ENCODE measurements around the gene SMAD6. TPM values are rescaled to one million over a fixed set of nuclear protein-coding genes. Genes with fewer than 3 reads are reported as not detected.

The SMAD6 gene
- total RNA-seq, 1 donor from 2014 or later, result 50.5 TPM

DNA sequence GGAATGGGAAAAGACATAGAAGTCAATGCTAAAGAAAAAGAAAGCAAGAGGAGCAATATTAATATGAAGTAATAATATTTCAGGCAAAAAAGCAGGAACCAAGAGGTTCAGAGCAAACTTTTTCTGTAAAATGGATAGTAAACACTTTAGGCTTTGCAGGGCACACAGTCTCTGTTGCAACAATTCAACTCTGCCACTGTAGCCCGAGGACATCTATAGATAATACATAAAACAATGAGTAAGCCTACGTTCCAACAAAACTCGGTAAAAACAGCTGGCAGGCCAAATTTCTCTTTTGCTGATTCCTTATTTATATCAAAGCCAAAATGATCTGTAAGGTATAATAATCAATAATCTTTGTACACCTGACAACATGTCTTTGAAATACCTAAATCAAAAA, 56.8 kb downstream of the SMAD6 start:
- DNase-seq (ENCODE audit: low spot score), result no peak

DNA sequence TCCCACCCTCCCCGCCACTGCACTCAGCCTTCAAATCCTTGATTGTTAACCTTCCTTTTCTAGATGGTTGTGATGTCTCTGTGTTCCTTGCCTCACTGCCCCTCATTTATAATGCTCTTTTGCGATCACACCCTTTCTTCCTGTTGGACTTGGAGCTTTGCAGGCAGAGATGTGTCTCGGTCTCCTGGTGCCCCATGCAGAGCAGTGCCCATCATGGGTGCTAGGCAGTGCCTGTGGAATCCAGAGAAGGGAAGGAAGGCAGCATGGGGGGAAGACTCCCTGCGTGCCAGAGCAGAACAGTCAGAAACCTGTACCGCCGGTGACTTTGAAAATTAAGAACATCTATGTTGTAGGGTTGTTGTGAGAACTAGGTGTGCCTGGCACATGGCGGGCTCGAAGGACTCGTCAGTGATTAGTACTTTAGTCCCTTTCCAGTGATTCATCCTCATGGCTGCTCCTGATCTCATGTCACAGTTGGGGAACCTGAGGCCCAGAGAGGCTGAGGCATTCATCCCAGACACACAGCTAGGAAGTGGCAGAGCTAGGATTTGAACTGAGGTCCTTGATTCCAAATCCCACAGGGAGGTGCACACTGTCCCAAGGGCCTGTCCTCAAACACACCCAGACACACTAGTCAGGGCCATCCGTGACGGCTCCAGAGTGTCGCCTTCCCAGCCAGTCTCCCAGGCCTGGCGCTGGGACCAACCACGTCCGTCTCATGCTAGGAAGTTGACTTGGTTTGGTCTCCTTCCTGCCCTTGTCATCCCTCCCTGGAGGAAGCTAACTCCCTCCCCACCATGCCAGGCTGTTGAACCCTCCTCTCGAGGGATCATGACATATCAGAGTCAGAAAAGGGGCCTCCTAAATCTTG, 58.3 kb downstream of the SMAD6 start:
- DNase-seq (ENCODE audit: low spot score), result no peak

GRCh38 chr15:66760968-66761725, 59.1 kb downstream of the SMAD6 start:
- no peak for DNase-seq (ENCODE audit: low spot score)

DNA sequence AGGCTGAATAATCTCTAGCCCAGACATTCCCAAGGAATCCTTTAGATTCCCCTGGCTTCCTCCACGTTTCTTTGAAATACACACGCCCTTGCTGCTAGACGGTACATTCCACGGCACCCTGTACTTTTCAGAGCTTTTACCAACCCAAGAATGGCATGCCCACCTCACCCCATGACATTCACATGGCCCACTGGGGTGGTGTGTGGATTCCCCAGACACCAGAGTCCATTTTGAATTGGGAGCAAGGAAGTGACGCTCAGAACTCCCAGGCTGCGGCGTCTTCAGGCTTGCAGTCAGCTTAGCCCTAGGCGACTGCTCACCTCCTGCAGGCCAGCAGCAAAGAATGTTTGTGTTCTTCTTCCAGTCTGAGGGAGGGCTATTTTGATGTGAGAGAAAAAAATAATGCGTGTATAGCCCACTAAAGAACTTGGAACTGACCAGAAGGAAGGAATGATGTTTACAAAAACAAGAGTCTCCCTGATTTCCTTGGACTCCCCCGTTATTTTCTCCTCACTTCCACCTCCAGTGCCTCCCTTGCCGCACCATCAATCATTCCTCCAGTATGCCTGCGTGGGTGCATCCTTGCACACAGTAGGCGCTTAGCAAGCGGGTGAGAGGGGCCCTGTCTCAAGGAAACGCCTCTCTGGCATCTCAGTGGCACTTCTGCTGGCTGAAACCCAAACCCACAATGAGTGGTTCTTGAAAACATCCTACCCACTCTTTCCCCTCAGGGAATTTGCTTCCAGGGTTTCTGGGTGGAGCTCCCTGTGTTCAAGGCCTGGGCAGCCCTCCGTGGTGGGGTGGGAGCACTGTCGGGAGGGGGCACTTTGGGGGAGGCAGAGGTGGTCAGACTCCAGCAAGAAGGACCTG, 59.9 kb downstream of the SMAD6 start:
- DNase-seq (ENCODE audit: low spot score), result no peak

GRCh38 chr15:66763186-66764071, 61.4 kb downstream of the SMAD6 start:
- DNase-seq (ENCODE audit: low spot score), result peak; percentile 94

DNA sequence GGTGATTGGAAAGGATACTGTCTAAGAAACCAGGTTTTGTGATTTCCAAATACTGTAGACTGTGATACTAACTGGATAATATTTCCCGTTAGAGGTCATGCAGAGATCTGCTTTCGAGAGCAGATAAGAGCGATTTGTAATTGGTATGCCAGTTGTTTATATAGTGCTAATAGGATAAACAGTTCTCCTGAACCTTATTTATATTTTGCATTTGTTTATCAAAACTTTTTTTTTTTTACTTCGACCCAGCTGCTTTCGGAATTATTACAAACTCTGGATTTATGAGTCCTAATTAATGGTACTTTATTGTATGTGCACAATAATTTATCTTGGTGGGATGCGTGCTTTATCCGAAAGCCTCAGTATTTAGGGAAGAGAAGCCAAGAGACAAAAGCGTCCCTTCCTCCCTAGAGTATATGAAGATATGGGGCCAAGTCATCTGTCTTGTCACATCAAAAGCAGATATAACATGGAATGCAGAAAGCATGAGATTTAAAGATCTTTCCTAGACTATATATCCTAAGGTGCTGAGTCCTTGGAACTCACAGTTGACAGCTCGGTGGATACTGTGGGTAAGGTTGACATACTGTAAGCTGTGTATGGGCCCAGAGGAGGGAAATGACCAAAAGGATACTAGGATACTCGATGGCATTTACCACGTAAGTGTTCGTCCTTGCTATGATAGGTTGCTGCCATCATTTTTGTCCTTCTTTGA, 62.2 kb downstream of the SMAD6 start:
- no peak for DNase-seq (ENCODE audit: low spot score)

GRCh38 chr15:66765478-66766281, 63.6 kb downstream of the SMAD6 start:
- DNase-seq (ENCODE audit: low spot score), result peak; percentile 95

DNA sequence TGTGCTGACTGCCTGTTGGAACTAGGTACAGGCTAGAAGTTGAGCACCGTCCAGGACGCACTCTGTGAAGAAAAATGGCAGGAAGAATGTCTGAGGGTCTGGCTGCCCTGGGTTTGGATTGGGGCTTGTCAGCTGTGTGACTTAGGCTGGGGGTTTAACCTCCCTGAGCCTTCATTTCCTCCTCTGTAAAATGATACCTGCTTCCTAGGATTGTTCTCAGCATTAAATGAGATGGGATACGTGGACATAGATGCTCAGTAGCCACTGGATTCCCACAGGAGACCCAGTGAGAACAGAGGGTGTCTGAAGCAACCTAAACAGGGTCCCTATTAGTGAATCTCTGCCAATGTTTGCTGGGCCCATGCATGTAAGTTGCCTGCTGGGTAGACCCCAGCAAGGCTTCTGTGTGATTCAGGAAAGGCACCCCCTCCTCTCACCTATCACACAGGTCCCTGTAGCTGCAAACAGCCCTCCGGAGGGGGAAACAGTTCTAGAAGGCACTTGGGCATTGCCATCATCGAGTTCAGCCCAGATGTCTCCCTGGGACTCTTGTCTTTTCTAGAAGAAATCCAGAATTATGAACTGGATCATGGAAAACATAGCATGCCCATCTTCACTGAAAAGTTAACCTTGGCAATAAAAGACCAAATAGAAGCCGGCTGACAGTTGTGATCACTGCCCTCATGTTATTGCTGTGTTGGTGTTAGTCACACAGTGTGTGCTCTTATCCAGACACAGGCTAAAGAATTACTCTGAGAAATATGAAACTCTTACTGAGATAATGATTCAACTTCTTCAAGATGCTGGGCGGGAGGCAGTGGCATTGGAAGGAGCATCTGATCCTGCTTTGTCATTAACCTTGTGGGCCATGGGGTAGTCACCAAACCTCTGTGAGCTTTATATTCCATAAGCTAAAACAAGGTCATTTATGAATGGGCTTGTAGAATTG, 64.5 kb downstream of the SMAD6 start:
- DNase-seq (ENCODE audit: low spot score), result no peak

DNA sequence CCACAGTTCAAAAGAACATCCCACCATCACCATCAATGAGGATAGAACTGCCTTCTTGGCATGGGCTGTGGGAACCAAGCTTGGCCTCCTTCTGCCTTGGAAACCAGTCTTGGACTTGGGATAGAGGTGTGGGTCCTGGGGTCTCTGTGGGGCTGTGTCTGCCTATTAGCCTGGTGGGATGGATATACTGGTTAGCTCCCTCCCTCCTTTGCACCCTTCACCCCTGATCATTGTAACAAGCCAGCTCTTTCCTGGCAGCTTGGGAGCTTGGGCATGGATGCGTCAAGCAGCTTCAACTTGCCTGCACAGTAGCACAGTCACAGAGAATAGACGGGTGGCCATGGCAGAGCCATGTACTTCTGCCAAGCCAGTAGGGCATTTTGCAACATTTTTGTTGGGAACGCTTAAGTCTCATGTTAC, 65.2 kb downstream of the SMAD6 start:
- no peak for DNase-seq (ENCODE audit: low spot score)

DNA sequence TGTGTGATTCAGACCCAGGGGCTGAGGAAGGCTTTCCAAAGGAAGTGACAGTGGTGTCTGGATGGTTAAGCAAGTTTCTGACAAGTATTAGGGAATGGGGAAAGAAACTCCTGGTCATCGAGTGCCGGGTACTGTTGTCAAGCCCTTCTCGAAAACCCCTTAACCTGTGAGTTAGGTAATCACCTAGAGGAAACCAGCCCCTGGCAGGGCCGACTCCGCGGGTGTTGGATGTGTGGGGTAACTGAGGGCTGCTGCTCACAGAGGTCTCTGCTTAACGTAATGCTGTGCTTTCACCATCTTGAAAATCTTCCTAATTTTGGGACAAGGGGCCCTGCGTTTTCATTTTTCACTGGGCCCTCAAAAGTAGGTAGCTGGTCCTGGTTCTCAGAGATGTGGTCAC, 67.0 kb downstream of the SMAD6 start:
- DNase-seq (ENCODE audit: low spot score), result no peak

- DNase-seq (ENCODE audit: low spot score), result peak; percentile 38
These were observed 68.7 kb downstream of the SMAD6 start for GRCh38 chr15:66770518-66771350.

DNA sequence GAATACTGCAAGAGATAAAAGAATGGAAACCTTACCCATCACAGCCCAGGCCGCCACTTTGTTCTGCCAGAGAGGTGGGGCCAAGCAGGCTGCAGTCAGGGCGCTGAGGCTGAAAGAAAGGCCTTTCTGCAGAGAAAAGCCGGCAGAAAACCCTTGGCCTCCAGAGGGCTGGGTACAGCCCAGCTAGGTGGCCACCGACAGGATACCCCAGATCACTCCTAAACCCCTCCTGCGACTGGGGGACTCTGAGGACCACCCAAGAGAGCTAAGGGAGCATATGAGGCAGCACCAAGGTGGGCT, 69.3 kb downstream of the SMAD6 start:
- no peak for DNase-seq (ENCODE audit: low spot score)

DNA sequence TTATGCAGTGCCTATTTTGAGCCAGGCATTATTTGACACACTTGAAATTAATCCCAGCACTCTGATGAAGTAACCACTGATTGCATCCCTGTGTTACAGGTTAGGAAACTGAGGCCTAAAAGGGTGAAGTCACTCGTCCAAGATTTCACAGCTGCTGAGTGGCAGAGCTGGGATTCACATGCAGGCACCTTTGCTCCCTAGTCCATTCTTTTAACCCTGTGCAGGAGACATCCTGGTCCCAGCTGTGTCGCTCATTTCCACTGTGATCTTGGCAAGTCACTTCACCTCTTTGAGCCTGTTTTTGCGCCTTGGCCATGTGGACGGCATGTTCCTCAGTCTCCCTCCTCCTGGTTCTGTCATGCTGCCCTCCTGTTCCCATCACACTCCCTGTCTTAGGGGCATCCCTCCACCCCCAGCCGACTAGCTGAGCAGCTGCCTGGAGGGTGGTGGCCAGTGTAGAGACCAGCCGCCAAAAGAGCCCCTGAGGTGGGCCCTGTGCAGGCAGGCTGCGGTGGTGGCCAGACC, 70.6 kb downstream of the SMAD6 start:
- DNase-seq (ENCODE audit: low spot score), result no peak

GRCh38 chr15:66773129-66773873, 71.3 kb downstream of the SMAD6 start:
- DNase-seq (ENCODE audit: low spot score), result peak; percentile 65

DNA sequence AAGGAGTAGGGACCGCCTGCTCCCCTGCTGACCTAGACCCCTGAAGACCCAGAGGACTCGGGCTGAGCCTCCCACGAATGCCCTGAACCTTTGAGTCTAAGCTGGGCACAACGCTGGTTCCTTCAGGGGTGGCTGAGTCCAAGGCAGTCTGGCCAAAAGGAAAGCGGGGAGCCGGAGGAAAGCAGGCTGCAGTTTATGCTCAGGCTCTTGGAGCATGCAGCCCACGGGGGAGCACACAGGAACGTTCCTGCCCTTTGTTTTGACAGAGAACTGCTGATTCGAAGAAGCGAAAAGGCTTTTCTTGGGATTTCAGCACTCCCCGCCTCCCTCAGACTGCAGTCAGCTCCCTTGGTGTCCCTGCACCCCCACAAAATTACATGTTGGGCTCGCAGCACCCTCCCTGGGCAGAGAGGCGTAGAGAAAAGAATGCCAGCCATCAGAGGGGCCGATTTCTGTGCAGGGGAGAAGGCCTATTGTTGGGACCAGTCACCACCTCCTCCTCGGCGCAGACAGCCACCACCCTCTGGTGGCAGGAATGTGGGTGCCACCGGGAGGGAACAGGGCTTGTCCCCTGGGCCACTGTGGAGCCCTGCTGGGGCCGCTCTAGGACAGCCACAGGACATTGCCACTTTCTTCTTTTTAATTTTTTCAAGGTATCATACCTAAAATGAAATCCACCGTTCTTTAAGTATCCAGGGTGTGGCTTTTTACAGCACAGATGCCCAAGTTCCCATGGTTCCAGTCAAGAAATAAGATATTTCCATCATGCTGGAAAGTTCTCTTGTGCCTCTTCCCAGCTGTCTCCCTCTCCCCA, 72.2 kb downstream of the SMAD6 start:
- DNase-seq (ENCODE audit: low spot score), result peak; percentile 87

Measured in mucosa of gallbladder (tissue), 1 donor.